GM23338 (cell line): Measurements from ENCODE around the gene CEP135. TPM values are rescaled to one million over a fixed set of nuclear protein-coding genes. Genes with fewer than 3 reads are reported as not detected.

Experiments
- ATAC-seq: fragments of 200-7000 bp; cut with Tn5 transposase; 3 replicates; pipeline ENCODE4 v1.9.1; 2020
- DNase-seq: peaks from one replicate; pipeline ENCODE4 v3.0.0-alpha.2; 2015; ENCODE audit warnings: low spot score
- H2AFZ ChIP-seq: fragments of 200-600 bp; sonication (generic); 2 replicates; pipeline ENCODE4 v1.8.0; 2016; ENCODE audit warnings: antibody characterized with exemption, mild to moderate bottlenecking, moderate library complexity
- H3F3A ChIP-seq: fragments of 200-600 bp; sonication (generic); replicated peaks from 2 replicates; pipeline ENCODE4 v1.8.0; 2017; ENCODE audit warnings: antibody characterized with exemption, mixed run types, low read depth
- H3K27ac ChIP-seq: fragments of 200-600 bp; sonication (generic); 2 replicates; pipeline ENCODE4 v1.6.1; 2016; ENCODE audit warnings: low read depth
- H3K27me3 ChIP-seq: fragments of 200-600 bp; sonication (generic); 2 replicates; pipeline ENCODE4 v1.8.0; 2016; ENCODE audit warnings: mild to moderate bottlenecking, mixed run types, moderate library complexity; ENCODE audit not compliant: insufficient read depth
- H3K36me3 ChIP-seq: fragments of 200-600 bp; sonication (generic); 2 replicates; pipeline ENCODE4 v1.8.0; 2016; ENCODE audit warnings: mild to moderate bottlenecking; ENCODE audit not compliant: insufficient read depth
- H3K4me1 ChIP-seq: fragments of 200-600 bp; sonication (generic); 2 replicates; pipeline ENCODE4 v1.8.0; 2016; ENCODE audit warnings: mild to moderate bottlenecking, moderate library complexity; ENCODE audit not compliant: insufficient read depth
- H3K4me2 ChIP-seq: fragments of 200-600 bp; sonication (generic); 2 replicates; pipeline ENCODE4 v1.7.1; 2017; ENCODE audit warnings: mixed run types
- H3K4me3 ChIP-seq: fragments of 200-600 bp; sonication (generic); 2 replicates; pipeline ENCODE4 v1.6.1; 2016; ENCODE audit warnings: mixed run types
- H3K79me2 ChIP-seq: fragments of 200-600 bp; sonication (generic); replicated peaks from 2 replicates; pipeline ENCODE4 v1.8.0; 2017; ENCODE audit warnings: mild to moderate bottlenecking; ENCODE audit not compliant: insufficient read depth
- H3K9me2 ChIP-seq: fragments of 200-600 bp; sonication (generic); 2 replicates; pipeline ENCODE4 v1.8.0; 2017; ENCODE audit not compliant: insufficient read depth
- H4K20me1 ChIP-seq: fragments of 200-600 bp; sonication (generic); replicated peaks from 2 replicates; pipeline ENCODE4 v1.8.0; 2017; ENCODE audit warnings: mild to moderate bottlenecking; ENCODE audit not compliant: insufficient read depth
- H3K27ac Mint-ChIP-seq: 2 replicates; pipeline ENCODE4 v1.8.0; 2020; ENCODE audit warnings: inconsistent platforms, mild to moderate bottlenecking, moderate library complexity, mixed read lengths
- H3K27me3 Mint-ChIP-seq: 3 replicates; pipeline ENCODE4 v1.8.0; 2022; ENCODE audit warnings: low read depth, mild to moderate bottlenecking, moderate library complexity, mixed read lengths, inconsistent platforms; ENCODE audit not compliant: insufficient read depth, poor library complexity
- H3K36me3 Mint-ChIP-seq: 3 replicates; pipeline ENCODE4 v1.8.0; 2021; ENCODE audit warnings: low read depth, mild to moderate bottlenecking, inconsistent platforms, moderate library complexity, mixed read lengths
- H3K4me1 Mint-ChIP-seq: 3 replicates; pipeline ENCODE4 v1.8.0; 2020; ENCODE audit warnings: mild to moderate bottlenecking, inconsistent platforms, mixed read lengths
- H3K4me3 Mint-ChIP-seq: 3 replicates; pipeline ENCODE4 v1.8.0; 2021; ENCODE audit warnings: moderate library complexity, mild to moderate bottlenecking, inconsistent platforms, mixed read lengths
- H3K9me3 Mint-ChIP-seq: 3 replicates; pipeline ENCODE4 v1.8.0; 2020; ENCODE audit warnings: moderate library complexity, mild to moderate bottlenecking, inconsistent platforms, mixed read lengths
- CTCF ChIP-seq, 2 experiments: fragments of 200-600 bp in 1 of 2; sonication (generic) in 1 of 2; conservative IDR thresholded peaks; 2 replicates each; pipeline versions ENCODE4 v1.5.1 to v1.6.1; 2016 to 2017; ENCODE audit warnings: antibody characterized with exemption in 2 of 2, low read depth in 2 of 2, mild to moderate bottlenecking in 2 of 2, moderate library complexity in 1 of 2
- ETS1 ChIP-seq: IDR thresholded peaks from 2 replicates; pipeline ENCODE4 v1.6.1; 2016; ENCODE audit warnings: antibody characterized with exemption
- EZH2 ChIP-seq: fragments of 200-600 bp; sonication (generic); IDR thresholded peaks from one replicate; pipeline ENCODE4 v1.8.0; 2017; ENCODE audit warnings: antibody characterized with exemption, mild to moderate bottlenecking, low read depth; ENCODE audit not compliant: unreplicated experiment
- EZH2phosphoT487 ChIP-seq: fragments of 200-600 bp; sonication (generic); IDR thresholded peaks from one replicate; pipeline ENCODE4 v1.8.1; 2018; ENCODE audit warnings: antibody characterized with exemption; ENCODE audit not compliant: unreplicated experiment
- JUNB ChIP-seq: IDR thresholded peaks from one replicate; pipeline ENCODE4 v1.6.1; 2016; ENCODE audit warnings: antibody characterized with exemption; ENCODE audit not compliant: unreplicated experiment
- POLR2AphosphoS5 ChIP-seq: IDR thresholded peaks from 2 replicates; pipeline ENCODE4 v1.6.1; 2016; ENCODE audit warnings: antibody characterized with exemption, low read depth
- REST ChIP-seq: IDR thresholded peaks from one replicate; pipeline ENCODE4 v1.6.1; 2018; ENCODE audit warnings: antibody characterized with exemption; ENCODE audit not compliant: unreplicated experiment
- STAT1 ChIP-seq: IDR thresholded peaks from one replicate; pipeline ENCODE4 v1.6.1; 2016; ENCODE audit warnings: antibody characterized with exemption; ENCODE audit not compliant: unreplicated experiment
- ZNF114 ChIP-seq: fragments of 250-450 bp; sonication (Bioruptor Pico); IDR thresholded peaks from 2 replicates; pipeline ENCODE4 v1.5.0; 2020; ENCODE audit warnings: mild to moderate bottlenecking, moderate library complexity
- ZNF331 ChIP-seq: fragments of 250-450 bp; sonication (Bioruptor Pico); IDR thresholded peaks from 2 replicates; pipeline ENCODE4 v1.5.0; 2020; ENCODE audit warnings: low read depth, mild to moderate bottlenecking, moderate library complexity
- polyA plus RNA-seq: library from polyadenylated mRNA; unstranded; fragments of >200 nt; fragmentation: Nextera tagmentation; extraction: Ambion mirVana; gene quantifications from 2 replicates; pipeline ENCODE4 v1.2.1, GENCODE V29; 2016
- total RNA-seq: library from RNA; depleted of rRNA; stranded (reverse); fragments of >200 nt; shearing (Covaris generic); gene quantifications from 2 replicates; pipeline ENCODE4 v1.2.3, GENCODE V29; 2014

Gene CEP135
- total and polyA plus RNA-seq, 2 experiments from 2014 or later = 11.8 to 15.7 TPM

- TF ChIP-seq REST = no peak
These were observed 103.7 kb downstream of the CEP135 start (continued) for GRCh38 chr4:56052481-56052880.

- TF ChIP-seq ETS1 (no peak), EZH2phosphoT487 (no peak), EZH2 (no peak), JUNB (no peak)
- Mint-ChIP-seq H3K9me3 (no peaks in the 10 kb centered on the region), H3K36me3 (no peaks in the 10 kb centered on the region; the same call in 2 of the 3 replicates), H3K27ac (no peak overlapping the region), H3K4me3 (no peak overlapping the region), H3K27me3 (peaks cover 7% of the 10 kb centered on the region), H3K4me1 (peaks cover 50% of the 10 kb centered on the region)
- Histone ChIP-seq H3K27ac (no peak overlapping the region), H3K36me3 (no peaks in the 10 kb centered on the region), H3K9me2 (no peaks in the 10 kb centered on the region), H3K4me2 (no peak overlapping the region), H3K4me1 (peaks cover 39% of the 10 kb centered on the region), H3F3A (no peaks in the 10 kb centered on the region), H3K4me3 (no peak overlapping the region), H4K20me1 (no peaks in the 10 kb centered on the region), H3K27me3 (no peaks in the 10 kb centered on the region), H2AFZ (no peak overlapping the region), H3K79me2 (peaks cover 30% of the 10 kb centered on the region; the same call in 1 of the 2 replicates)
- no peak for DNase-seq
- no peak for ATAC-seq
These were observed 104.2 kb downstream of the CEP135 start for GRCh38 chr4:56052966-56053365.

GRCh38 chr4:56055027-56055977 is 106.6 kb downstream of the CEP135 start:
- peaks cover 34% of the 10 kb centered on the region for H3K4me1 ChIP-seq
- 0 out of 2 replicates have a peak overlapping the region, but pooled peaks have one; percentile 8 for H3K4me2 ChIP-seq
- peak overlapping the region; percentile 13; the same call in 1 of the 2 replicates for H3K27ac Mint-ChIP-seq
- no peaks in the 10 kb centered on the region for H3K9me3 Mint-ChIP-seq
- H3K4me3 Mint-ChIP-seq = 0 out of 3 replicates have a peak overlapping the region, but pooled peaks have one; percentile 8
- peaks cover 4% of the 10 kb centered on the region for H3K36me3 Mint-ChIP-seq
- H3K4me1 Mint-ChIP-seq = peaks cover 56% of the 10 kb centered on the region
- no peaks in the 10 kb centered on the region for H3K36me3 ChIP-seq
- H3K9me2 ChIP-seq = no peaks in the 10 kb centered on the region
- no peak overlapping the region for H3K4me3 ChIP-seq
- H3K27me3 ChIP-seq = no peaks in the 10 kb centered on the region
- ATAC-seq (peak; percentile 57), DNase-seq (peak; percentile 27)
- no peak overlapping the region for H2AFZ ChIP-seq
- peaks cover 34% of the 10 kb centered on the region for H3K79me2 ChIP-seq
- no peaks in the 10 kb centered on the region for H4K20me1 ChIP-seq
- peak overlapping the region; percentile 35; the same call in 1 of the 2 replicates for H3K27ac ChIP-seq
- no peaks in the 10 kb centered on the region for H3F3A ChIP-seq
- no peaks in the 10 kb centered on the region for H3K27me3 Mint-ChIP-seq
- TF ChIP-seq STAT1 = no peak
- TF ChIP-seq ZNF114 (CRISPR knock-in tag) = no peak
- no peak for TF ChIP-seq EZH2
- no peak for TF ChIP-seq JUNB
- TF ChIP-seq ZNF331 (CRISPR knock-in tag) = no peak
- TF ChIP-seq CTCF (conservative IDR thresholded peaks at IDR 0.05; ENCODE audit: low read depth in 2 of 2) = no peak
- TF ChIP-seq REST = no peak
- no peak for TF ChIP-seq EZH2phosphoT487
- TF ChIP-seq POLR2AphosphoS5 = no peak
